ENCODE measurements around the gene CDCA4.

DNA sequence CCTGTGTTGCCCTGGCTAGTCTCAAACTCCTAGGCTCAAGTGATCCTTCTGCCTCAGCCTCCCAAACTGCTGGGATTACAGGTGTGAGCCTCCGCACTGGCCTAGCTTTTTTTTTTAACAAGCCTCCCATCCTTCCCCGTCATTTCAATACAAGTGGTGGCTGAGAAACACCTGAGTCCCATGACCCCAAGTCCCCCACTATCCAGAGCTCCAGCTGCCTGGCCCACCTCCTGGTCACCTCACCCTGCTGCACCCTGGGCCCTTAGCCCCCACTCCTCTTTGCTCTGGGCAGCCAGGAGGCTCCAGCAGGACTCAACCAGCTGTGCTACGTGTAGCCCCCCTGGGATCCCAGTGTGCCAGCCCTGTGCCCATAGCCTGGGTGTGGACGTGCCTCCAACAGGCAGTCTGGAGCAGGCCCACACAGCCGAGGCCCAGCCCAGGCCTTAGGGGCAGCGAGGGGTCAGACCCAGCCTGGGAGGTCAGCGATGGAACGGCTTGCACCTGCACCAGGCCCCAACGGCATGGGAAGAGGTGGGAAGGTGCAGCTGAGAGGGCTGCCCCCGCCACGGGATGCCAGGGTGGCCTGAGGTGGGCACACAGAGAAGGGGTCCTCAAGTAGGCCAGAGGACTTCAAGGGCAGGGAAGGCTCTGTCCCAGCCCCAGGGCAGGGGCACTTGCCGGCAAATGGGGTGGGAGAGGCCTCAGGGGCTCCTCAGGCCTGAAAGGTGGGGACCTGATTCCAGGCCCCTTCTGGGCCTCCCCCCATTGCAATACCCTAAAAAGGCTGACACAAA is 49.2 kb downstream of the CDCA4 start:
- TF ChIP-seq, protein P1, sequence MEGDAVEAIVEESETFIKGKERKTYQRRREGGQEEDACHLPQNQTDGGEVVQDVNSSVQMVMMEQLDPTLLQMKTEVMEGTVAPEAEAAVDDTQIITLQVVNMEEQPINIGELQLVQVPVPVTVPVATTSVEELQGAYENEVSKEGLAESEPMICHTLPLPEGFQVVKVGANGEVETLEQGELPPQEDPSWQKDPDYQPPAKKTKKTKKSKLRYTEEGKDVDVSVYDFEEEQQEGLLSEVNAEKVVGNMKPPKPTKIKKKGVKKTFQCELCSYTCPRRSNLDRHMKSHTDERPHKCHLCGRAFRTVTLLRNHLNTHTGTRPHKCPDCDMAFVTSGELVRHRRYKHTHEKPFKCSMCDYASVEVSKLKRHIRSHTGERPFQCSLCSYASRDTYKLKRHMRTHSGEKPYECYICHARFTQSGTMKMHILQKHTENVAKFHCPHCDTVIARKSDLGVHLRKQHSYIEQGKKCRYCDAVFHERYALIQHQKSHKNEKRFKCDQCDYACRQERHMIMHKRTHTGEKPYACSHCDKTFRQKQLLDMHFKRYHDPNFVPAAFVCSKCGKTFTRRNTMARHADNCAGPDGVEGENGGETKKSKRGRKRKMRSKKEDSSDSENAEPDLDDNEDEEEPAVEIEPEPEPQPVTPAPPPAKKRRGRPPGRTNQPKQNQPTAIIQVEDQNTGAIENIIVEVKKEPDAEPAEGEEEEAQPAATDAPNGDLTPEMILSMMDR (IDR thresholded peaks at IDR 0.05 in 8 of 11, conservative IDR thresholded peaks at IDR 0.05 in 3 of 11), result no peak
- no peak for TF ChIP-seq POLR2A (IDR thresholded peaks at IDR 0.05)
- TF ChIP-seq POLR2AphosphoS5 (IDR thresholded peaks at IDR 0.05), result no peak

All from spleen (tissue), 7 donors.